WTC11 (cell line): ENCODE measurements around the gene CRELD1. TPM values are rescaled to one million over a fixed set of nuclear protein-coding genes. Genes with fewer than 3 reads are reported as not detected.
A peak's percentile ranks its signal among the peaks of the same experiment; 100 is the strongest.

ENCODE experiments used
- GTF2I ChIP-seq: fragments of 250-450 bp; sonication (Bioruptor Pico); conservative IDR thresholded peaks from 2 replicates; pipeline ENCODE4 v1.4.0; 2021; ENCODE audit warnings: mild to moderate bottlenecking
- IRF1 ChIP-seq: sonication (generic); formaldehyde crosslinking; IDR thresholded peaks from 2 replicates; pipeline ENCODE4 v1.8.0; 2023; ENCODE audit warnings: missing genetic modification reagents
- KAT7 ChIP-seq: sonication (generic); formaldehyde crosslinking; IDR thresholded peaks from 2 replicates; pipeline ENCODE4 v1.8.1; 2023; ENCODE audit warnings: missing genetic modification reagents, mild to moderate bottlenecking, borderline replicate concordance
- MLX ChIP-seq: sonication (generic); formaldehyde crosslinking; IDR thresholded peaks from 2 replicates; pipeline ENCODE4 v1.8.1; 2023; ENCODE audit warnings: mild to moderate bottlenecking, missing genetic modification reagents, moderate library complexity
- OVOL2 ChIP-seq: fragments of 250-450 bp; sonication (Bioruptor Pico); IDR thresholded peaks from 2 replicates; pipeline ENCODE4 v1.9.0; 2021; ENCODE audit warnings: mild to moderate bottlenecking, borderline replicate concordance
- SOX15 ChIP-seq: fragments of 250-450 bp; sonication (Bioruptor Pico); IDR thresholded peaks from 2 replicates; pipeline ENCODE4 v1.9.0; 2021; ENCODE audit warnings: mild to moderate bottlenecking
- ZNF317 ChIP-seq: sonication (generic); formaldehyde crosslinking; IDR thresholded peaks from 2 replicates; pipeline ENCODE4 v1.8.1; 2023; ENCODE audit warnings: low read depth, mild to moderate bottlenecking, moderate library complexity, missing genetic modification reagents, borderline replicate concordance
- total RNA-seq: library from RNA; stranded (reverse); gene quantifications from 3 replicates; pipeline ENCODE4 v1.2.3, GENCODE V29; 2021
- TF ChIP-seq, protein P1 (sequence below): sonication (generic); formaldehyde crosslinking; IDR thresholded peaks from 2 replicates; pipeline ENCODE4 v1.8.0; 2022; ENCODE audit warnings: missing genetic modification reagents
- TF ChIP-seq, protein P2 (sequence below): sonication (generic); formaldehyde crosslinking; IDR thresholded peaks from 2 replicates; pipeline ENCODE4 v1.8.1; 2022; ENCODE audit warnings: mild to moderate bottlenecking, missing genetic modification reagents, moderate library complexity, borderline replicate concordance
- TF ChIP-seq, protein P3 (sequence below): sonication (generic); formaldehyde crosslinking; IDR thresholded peaks from 2 replicates; pipeline ENCODE4 v1.8.1; 2023; ENCODE audit warnings: mild to moderate bottlenecking, moderate library complexity, missing genetic modification reagents
- TF ChIP-seq, protein P4 (sequence below): sonication (generic); formaldehyde crosslinking; conservative IDR thresholded peaks from 2 replicates; pipeline ENCODE4 v1.8.1; 2023; ENCODE audit warnings: mild to moderate bottlenecking, low read depth, missing genetic modification reagents, moderate library complexity
- TF ChIP-seq, protein P5 (sequence below): sonication (generic); formaldehyde crosslinking; IDR thresholded peaks from 2 replicates; pipeline ENCODE4 v1.8.0; 2022; ENCODE audit warnings: mild to moderate bottlenecking, missing genetic modification reagents

CRELD1 gene
- total RNA-seq, 1 experiment from 2014 or later: 18.8 TPM

GRCh38 chr3:9890249-9891071, 43.2 kb upstream of the CRELD1 start, which contains the start of gene JAGN1 (continued):
- TF ChIP-seq, protein P1, sequence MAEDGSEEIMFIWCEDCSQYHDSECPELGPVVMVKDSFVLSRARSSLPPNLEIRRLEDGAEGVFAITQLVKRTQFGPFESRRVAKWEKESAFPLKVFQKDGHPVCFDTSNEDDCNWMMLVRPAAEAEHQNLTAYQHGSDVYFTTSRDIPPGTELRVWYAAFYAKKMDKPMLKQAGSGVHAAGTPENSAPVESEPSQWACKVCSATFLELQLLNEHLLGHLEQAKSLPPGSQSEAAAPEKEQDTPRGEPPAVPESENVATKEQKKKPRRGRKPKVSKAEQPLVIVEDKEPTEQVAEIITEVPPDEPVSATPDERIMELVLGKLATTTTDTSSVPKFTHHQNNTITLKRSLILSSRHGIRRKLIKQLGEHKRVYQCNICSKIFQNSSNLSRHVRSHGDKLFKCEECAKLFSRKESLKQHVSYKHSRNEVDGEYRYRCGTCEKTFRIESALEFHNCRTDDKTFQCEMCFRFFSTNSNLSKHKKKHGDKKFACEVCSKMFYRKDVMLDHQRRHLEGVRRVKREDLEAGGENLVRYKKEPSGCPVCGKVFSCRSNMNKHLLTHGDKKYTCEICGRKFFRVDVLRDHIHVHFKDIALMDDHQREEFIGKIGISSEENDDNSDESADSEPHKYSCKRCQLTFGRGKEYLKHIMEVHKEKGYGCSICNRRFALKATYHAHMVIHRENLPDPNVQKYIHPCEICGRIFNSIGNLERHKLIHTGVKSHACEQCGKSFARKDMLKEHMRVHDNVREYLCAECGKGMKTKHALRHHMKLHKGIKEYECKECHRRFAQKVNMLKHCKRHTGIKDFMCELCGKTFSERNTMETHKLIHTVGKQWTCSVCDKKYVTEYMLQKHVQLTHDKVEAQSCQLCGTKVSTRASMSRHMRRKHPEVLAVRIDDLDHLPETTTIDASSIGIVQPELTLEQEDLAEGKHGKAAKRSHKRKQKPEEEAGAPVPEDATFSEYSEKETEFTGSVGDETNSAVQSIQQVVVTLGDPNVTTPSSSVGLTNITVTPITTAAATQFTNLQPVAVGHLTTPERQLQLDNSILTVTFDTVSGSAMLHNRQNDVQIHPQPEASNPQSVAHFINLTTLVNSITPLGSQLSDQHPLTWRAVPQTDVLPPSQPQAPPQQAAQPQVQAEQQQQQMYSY: no peak
- TF ChIP-seq, protein P2, sequence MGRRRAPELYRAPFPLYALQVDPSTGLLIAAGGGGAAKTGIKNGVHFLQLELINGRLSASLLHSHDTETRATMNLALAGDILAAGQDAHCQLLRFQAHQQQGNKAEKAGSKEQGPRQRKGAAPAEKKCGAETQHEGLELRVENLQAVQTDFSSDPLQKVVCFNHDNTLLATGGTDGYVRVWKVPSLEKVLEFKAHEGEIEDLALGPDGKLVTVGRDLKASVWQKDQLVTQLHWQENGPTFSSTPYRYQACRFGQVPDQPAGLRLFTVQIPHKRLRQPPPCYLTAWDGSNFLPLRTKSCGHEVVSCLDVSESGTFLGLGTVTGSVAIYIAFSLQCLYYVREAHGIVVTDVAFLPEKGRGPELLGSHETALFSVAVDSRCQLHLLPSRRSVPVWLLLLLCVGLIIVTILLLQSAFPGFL (CRISPR knock-in tag): no peak
- no peak for TF ChIP-seq SOX15 (CRISPR knock-in tag)
- TF ChIP-seq, protein P3, sequence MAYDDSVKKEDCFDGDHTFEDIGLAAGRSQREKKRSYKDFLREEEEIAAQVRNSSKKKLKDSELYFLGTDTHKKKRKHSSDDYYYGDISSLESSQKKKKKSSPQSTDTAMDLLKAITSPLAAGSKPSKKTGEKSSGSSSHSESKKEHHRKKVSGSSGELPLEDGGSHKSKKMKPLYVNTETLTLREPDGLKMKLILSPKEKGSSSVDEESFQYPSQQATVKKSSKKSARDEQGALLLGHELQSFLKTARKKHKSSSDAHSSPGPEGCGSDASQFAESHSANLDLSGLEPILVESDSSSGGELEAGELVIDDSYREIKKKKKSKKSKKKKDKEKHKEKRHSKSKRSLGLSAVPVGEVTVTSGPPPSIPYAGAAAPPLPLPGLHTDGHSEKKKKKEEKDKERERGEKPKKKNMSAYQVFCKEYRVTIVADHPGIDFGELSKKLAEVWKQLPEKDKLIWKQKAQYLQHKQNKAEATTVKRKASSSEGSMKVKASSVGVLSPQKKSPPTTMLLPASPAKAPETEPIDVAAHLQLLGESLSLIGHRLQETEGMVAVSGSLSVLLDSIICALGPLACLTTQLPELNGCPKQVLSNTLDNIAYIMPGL (CRISPR knock-in tag): peak; percentile 73; the same call in 1 of the 2 replicates
- TF ChIP-seq MLX (CRISPR knock-in tag): no peak
- TF ChIP-seq, protein P4, sequence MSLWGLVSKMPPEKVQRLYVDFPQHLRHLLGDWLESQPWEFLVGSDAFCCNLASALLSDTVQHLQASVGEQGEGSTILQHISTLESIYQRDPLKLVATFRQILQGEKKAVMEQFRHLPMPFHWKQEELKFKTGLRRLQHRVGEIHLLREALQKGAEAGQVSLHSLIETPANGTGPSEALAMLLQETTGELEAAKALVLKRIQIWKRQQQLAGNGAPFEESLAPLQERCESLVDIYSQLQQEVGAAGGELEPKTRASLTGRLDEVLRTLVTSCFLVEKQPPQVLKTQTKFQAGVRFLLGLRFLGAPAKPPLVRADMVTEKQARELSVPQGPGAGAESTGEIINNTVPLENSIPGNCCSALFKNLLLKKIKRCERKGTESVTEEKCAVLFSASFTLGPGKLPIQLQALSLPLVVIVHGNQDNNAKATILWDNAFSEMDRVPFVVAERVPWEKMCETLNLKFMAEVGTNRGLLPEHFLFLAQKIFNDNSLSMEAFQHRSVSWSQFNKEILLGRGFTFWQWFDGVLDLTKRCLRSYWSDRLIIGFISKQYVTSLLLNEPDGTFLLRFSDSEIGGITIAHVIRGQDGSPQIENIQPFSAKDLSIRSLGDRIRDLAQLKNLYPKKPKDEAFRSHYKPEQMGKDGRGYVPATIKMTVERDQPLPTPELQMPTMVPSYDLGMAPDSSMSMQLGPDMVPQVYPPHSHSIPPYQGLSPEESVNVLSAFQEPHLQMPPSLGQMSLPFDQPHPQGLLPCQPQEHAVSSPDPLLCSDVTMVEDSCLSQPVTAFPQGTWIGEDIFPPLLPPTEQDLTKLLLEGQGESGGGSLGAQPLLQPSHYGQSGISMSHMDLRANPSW (CRISPR knock-in tag): no peak
- no peak for TF ChIP-seq OVOL2
- peak; percentile 74 for TF ChIP-seq IRF1 (CRISPR knock-in tag)
- TF ChIP-seq, protein P5, sequence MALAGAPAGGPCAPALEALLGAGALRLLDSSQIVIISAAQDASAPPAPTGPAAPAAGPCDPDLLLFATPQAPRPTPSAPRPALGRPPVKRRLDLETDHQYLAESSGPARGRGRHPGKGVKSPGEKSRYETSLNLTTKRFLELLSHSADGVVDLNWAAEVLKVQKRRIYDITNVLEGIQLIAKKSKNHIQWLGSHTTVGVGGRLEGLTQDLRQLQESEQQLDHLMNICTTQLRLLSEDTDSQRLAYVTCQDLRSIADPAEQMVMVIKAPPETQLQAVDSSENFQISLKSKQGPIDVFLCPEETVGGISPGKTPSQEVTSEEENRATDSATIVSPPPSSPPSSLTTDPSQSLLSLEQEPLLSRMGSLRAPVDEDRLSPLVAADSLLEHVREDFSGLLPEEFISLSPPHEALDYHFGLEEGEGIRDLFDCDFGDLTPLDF (CRISPR knock-in tag): no peak
- no peak for TF ChIP-seq ZNF317 (CRISPR knock-in tag)
- TF ChIP-seq KAT7: 0 out of 2 replicates have a peak, but pooled peaks have one; percentile 42
- TF ChIP-seq GTF2I: no peak
